Uterus (tissue), 2 donors: ENCODE data around the gene PTPRN2.

Experiments
- CTCF ChIP-seq, 4 experiments: fragments of 200-600 bp in 2 of 4; fragments of 450-650 bp in 2 of 4; sonication (generic) in 2 of 4; IDR thresholded peaks; one replicate each; pipeline ENCODE4 v1.5.1; 2016 to 2019; ENCODE audit warnings: antibody characterized with exemption in 4 of 4, mild to moderate bottlenecking in 2 of 4, moderate library complexity in 1 of 4
- POLR2A ChIP-seq, 2 donors: fragments of 450-650 bp; IDR thresholded peaks; one replicate each; pipeline ENCODE4 v1.6.1; 2016; ENCODE audit warnings: antibody characterized with exemption in 2 of 2, mild to moderate bottlenecking in 1 of 2, moderate library complexity in 1 of 2

DNA sequence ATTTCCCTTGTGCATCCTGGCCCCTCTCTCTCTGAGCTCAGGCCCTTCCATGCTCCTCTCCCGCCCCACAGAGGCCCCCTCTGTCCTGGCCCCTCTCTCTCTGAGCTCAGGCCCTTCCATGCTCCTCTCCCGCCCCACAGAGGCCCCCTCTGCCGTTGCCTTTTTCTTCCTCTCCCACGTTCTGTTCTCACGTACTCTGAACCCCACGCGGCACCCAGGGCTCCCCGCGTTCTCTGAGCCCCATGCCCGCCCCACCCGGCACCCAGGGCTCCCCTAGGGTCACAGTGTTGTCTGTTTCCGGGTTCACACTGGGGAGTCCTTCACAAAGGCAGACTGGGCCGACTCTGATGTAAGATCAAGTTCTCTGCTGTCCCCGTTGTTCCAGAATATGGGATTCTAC, 914.0 kb downstream of the PTPRN2 start:
- no peak for TF ChIP-seq CTCF (IDR thresholded peaks at IDR 0.05)
- no peak for TF ChIP-seq POLR2A (IDR thresholded peaks at IDR 0.05)
